ENCODE data around the gene SOHLH1. TPM values are rescaled to one million over a fixed set of nuclear protein-coding genes. Genes with fewer than 3 reads are reported as not detected.

Gene SOHLH1
- total RNA-seq, 3 donors from 2014 or later = not detected

GRCh38 chr9:135683401-135684034, 15.8 kb downstream of the SOHLH1 start:
- TF ChIP-seq POLR2A (IDR thresholded peaks at IDR 0.05) = no peak
- TF ChIP-seq POLR2AphosphoS5 (IDR thresholded peaks at IDR 0.05) = no peak
- TF ChIP-seq, protein P1, sequence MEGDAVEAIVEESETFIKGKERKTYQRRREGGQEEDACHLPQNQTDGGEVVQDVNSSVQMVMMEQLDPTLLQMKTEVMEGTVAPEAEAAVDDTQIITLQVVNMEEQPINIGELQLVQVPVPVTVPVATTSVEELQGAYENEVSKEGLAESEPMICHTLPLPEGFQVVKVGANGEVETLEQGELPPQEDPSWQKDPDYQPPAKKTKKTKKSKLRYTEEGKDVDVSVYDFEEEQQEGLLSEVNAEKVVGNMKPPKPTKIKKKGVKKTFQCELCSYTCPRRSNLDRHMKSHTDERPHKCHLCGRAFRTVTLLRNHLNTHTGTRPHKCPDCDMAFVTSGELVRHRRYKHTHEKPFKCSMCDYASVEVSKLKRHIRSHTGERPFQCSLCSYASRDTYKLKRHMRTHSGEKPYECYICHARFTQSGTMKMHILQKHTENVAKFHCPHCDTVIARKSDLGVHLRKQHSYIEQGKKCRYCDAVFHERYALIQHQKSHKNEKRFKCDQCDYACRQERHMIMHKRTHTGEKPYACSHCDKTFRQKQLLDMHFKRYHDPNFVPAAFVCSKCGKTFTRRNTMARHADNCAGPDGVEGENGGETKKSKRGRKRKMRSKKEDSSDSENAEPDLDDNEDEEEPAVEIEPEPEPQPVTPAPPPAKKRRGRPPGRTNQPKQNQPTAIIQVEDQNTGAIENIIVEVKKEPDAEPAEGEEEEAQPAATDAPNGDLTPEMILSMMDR (IDR thresholded peaks at IDR 0.05) = no peak
- Histone ChIP-seq H3K4me3 (no peak overlapping the region), H3K9me3 (no peaks in the 10 kb centered on the region), H3K27me3 (peaks cover 3 to 58% of the 10 kb centered on the region in 2 donors), H3K4me1 (no peaks in the 10 kb centered on the region), H3K36me3 (no peaks in the 10 kb centered on the region), H3K27ac (no peak overlapping the region)
- DNase-seq (ENCODE audit: low spot score in 2 of 2) = no peak
- intact Hi-C loops (cut with DNase I; ENCODE audit: low total_unique reads) = no loop called here

GRCh38 chr9:135681161-135681560, 18.1 kb downstream of the SOHLH1 start:
- no peaks in the 10 kb centered on the region for H3K36me3 ChIP-seq
- no peak for DNase-seq (ENCODE audit: low spot score in 2 of 2)
- no peaks in the 10 kb centered on the region for H3K9me3 ChIP-seq
- H3K4me1 ChIP-seq = no peaks in the 10 kb centered on the region
- TF ChIP-seq POLR2A (IDR thresholded peaks at IDR 0.05) = no peak
- H3K27ac ChIP-seq = no peak overlapping the region
- H3K4me3 ChIP-seq = no peak overlapping the region
- intact Hi-C loops (cut with DNase I; ENCODE audit: low total_unique reads) = no loop called here
- H3K27me3 ChIP-seq = peaks cover 3 to 46% of the 10 kb centered on the region in 2 donors

DNA sequence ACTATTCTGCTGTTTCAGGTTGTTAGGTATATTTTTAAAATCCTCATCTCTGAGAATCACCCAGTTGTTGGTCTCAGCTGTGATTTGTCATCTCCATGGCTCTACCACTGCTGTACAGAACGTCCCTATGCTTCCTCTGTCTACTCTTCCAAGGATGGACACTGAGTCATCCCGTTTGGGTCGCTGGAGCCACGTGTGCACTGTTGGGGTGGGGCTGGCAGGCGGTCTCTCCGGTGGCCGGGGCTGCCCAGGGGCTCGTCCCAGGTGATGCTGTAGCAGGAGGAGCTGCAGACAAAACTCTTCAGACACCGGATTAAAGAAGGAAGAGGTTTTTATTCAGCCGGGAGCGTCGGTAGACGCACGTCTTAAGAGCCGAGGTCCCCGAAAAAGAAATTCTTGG, 19.2 kb downstream of the SOHLH1 start:
- no peaks in the 10 kb centered on the region for H3K9me3 ChIP-seq
- H3K27me3 ChIP-seq = peaks cover 3 to 38% of the 10 kb centered on the region in 2 donors
- H3K4me3 ChIP-seq = no peak overlapping the region
- H3K36me3 ChIP-seq = no peaks in the 10 kb centered on the region
- no peaks in the 10 kb centered on the region for H3K4me1 ChIP-seq
- TF ChIP-seq, protein P1 (IDR thresholded peaks at IDR 0.05) = no peak
- TF ChIP-seq POLR2A (IDR thresholded peaks at IDR 0.05) (no peak), POLR2AphosphoS5 (IDR thresholded peaks at IDR 0.05) (no peak)
- intact Hi-C loops (cut with DNase I; ENCODE audit: low total_unique reads) = no loop called here
- H3K27ac ChIP-seq = no peak overlapping the region
- DNase-seq (ENCODE audit: low spot score in 2 of 2) = no peak

GRCh38 chr9:135678236-135679017, 20.9 kb downstream of the SOHLH1 start:
- H3K4me1 ChIP-seq = no peaks in the 10 kb centered on the region
- DNase-seq (ENCODE audit: low spot score in 2 of 2) = no peak
- H3K4me3 ChIP-seq = no peak overlapping the region
- H3K9me3 ChIP-seq = no peaks in the 10 kb centered on the region
- intact Hi-C loops (cut with DNase I; ENCODE audit: low total_unique reads) = no loop called here
- H3K27ac ChIP-seq = no peak overlapping the region
- peaks cover 3 to 22% of the 10 kb centered on the region in 2 donors for H3K27me3 ChIP-seq
- H3K36me3 ChIP-seq = no peaks in the 10 kb centered on the region
- no peak for TF ChIP-seq POLR2A (IDR thresholded peaks at IDR 0.05)

DNA sequence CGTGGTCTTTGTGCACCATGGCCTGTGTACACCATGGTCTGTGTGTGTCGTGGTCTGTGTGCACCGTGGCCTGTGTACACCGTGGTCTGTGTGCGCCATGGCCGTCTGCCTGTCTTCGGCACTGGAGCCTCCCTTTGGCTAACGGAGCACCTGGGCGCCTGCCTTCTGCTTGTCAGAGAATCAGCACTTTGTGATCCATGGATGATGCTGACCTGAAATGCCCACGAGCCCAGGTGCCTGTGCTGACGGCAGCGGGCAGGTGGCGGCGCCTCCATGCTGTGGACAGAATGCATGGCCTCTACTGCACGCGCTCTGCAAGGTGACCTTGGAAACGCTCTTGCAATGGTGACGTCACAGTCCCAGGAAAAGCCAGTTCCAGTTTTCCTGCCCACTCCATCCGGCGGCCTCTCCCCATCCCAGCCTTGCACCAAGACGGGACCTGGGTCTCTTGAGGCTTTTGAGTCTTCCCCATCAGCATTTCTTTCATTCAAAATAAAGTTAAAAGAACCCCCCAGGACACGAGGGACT, 21.6 kb downstream of the SOHLH1 start:
- H3K4me1 ChIP-seq = no peaks in the 10 kb centered on the region
- H3K27me3 ChIP-seq = peaks cover 0 to 15% of the 10 kb centered on the region in 2 donors
- no peak for DNase-seq (ENCODE audit: low spot score in 2 of 2)
- H3K27ac ChIP-seq = no peak overlapping the region
- intact Hi-C loops (cut with DNase I; ENCODE audit: low total_unique reads) = no loop called here
- H3K4me3 ChIP-seq = no peak overlapping the region
- H3K9me3 ChIP-seq = no peaks in the 10 kb centered on the region
- H3K36me3 ChIP-seq = no peaks in the 10 kb centered on the region
- TF ChIP-seq, protein P1 (IDR thresholded peaks at IDR 0.05) = no peak
- TF ChIP-seq POLR2A (IDR thresholded peaks at IDR 0.05) = no peak

DNA sequence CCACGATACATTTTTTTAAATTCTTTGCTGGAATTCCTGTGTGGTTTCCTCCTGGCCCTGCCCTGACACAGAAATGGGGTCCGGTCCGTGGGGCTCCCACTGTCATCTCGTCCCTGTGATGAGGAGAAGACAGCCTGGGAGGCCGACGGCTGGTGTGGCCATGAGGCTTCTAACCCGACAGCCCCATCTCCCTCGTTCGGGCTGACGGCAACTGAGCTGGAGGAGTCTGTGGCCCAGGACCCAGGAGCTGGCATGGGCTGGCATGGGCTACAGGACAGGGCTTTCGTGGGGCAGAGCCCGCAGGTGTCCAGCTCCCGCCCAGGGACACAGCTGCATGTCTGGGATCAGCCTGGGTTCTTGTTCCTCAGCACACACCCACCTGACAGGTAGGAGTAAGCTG, 22.4 kb downstream of the SOHLH1 start:
- Histone ChIP-seq H3K4me3 (no peak overlapping the region), H3K36me3 (no peaks in the 10 kb centered on the region), H3K27me3 (peaks cover 0 to 10% of the 10 kb centered on the region in 2 donors), H3K9me3 (no peaks in the 10 kb centered on the region), H3K27ac (no peak overlapping the region), H3K4me1 (no peaks in the 10 kb centered on the region)
- no peak for TF ChIP-seq POLR2A (IDR thresholded peaks at IDR 0.05)
- intact Hi-C loops (cut with DNase I; ENCODE audit: low total_unique reads) = no loop called here
- no peak for DNase-seq (ENCODE audit: low spot score in 2 of 2)
